NCI-H2196 treated with DMSO at 0.1 percent for 48 hours (cell line): ENCODE results near the gene C3orf85.
"Not testable (repeated sequence)": the region's sequence is repeated elsewhere in the genome, so short reads cannot be mapped to it uniquely, and the experiment has no call there.

ENCODE experiments used
- DNase-seq: peaks from one replicate; lab custom pipeline; 2025; ENCODE audit not compliant: unreplicated experiment; lab: John Stamatoyannopoulos, UW

Gene C3orf85, protein sequence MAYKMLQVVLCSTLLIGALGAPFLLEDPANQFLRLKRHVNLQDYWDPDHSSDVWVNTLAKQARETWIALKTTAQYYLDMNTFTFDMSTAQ

DNA sequence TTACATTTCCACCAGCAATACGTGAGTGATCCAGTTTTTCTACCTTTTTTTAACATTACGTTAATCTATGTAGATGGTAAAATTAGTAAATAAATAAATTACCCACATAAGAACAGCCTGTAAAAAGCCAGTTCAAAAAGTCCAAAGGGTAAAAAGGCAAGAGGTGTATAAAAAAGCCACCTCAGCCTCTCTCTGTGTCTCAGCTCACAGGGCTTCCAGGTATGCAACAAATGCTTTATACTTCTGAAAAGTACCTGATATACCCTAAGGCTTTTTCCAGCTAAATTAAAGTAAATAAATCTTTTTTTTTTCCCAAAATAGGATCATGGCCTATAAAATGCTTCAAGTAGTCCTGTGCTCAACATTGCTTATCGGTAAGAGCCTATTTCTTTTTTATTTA, at the start of gene C3orf85:
TSS of gene C3orf85 (plus strand) at position 197 of the 400 bp plus-strand sequence. CDS start at position 326, 129 bp downstream.
- no peak for DNase-seq

DNA sequence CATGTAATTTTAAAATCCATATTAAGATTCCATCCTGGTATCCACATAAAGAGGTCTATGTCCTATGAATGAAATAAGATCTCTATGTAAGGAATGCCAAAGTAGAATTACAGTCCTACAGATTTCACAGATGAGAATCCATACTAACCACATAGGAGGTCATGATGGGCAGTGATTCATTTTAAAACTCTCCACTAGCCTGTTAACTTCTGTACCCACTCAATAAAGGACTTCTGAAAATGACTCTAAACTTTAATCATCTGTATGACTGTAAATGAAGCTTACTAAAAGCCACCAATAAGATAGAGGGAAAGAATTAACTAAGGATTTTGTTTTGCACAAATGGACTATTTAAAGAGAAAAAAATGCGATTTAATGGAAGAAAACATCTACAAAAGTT, 47.3 kb upstream of the C3orf85 start:
- no peak for DNase-seq

DNA sequence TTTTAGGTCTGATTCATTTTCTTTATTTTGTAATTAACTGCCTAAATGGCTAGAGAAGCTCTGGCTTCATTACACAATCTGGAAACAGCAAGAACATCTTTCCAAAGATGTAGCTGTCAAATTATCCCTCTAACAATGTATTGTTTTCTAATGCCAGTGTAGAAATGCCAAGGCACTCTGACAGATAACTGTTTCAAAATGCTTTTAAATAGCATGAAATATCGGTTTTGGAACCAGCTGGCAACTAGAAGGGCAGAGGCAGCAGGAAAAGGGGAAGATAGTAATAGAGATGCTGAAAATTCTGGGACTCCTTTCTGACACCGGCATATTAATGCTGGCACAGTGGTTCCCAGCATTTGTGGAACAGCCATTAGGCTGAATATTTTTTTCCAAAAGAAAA, 44.7 kb upstream of the C3orf85 start:
- DNase-seq: no peak

GRCh38 chr3:109093561-109093960, 43.0 kb upstream of the C3orf85 start:
- DNase-seq: no peak

- no peak for DNase-seq
These were observed 41.4 kb upstream of the C3orf85 start for GRCh38 chr3:109095166-109095565.

DNA sequence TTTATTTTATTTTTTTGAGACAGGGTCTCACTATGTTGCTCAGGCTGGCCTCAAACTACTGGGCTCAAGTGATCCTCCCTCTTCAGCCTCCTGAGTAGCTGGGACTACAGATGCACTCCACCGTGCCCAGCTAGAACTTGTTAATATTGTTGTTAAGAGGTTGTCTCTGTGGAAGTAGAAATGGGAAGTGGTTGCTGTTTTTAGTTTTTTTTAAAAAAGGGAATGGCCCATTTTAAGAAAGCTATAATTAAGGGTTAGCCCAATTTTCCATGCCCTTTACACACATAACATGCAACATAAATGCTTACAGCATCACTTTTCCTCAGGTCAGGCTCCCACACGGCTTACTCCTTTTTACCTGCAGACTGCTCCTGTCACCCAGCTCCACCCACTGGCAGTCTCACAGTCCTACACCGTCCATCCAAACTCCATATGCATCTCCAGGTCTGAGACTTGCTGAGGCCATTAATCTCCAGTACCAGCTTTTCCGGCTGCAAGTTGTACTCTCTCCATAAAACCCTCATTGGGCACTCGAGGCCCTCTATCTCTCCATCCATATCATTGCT, 38.4 kb upstream of the C3orf85 start:
- no peak for DNase-seq

GRCh38 chr3:109109574-109109973, 26.9 kb upstream of the C3orf85 start:
- no peak for DNase-seq

DNA sequence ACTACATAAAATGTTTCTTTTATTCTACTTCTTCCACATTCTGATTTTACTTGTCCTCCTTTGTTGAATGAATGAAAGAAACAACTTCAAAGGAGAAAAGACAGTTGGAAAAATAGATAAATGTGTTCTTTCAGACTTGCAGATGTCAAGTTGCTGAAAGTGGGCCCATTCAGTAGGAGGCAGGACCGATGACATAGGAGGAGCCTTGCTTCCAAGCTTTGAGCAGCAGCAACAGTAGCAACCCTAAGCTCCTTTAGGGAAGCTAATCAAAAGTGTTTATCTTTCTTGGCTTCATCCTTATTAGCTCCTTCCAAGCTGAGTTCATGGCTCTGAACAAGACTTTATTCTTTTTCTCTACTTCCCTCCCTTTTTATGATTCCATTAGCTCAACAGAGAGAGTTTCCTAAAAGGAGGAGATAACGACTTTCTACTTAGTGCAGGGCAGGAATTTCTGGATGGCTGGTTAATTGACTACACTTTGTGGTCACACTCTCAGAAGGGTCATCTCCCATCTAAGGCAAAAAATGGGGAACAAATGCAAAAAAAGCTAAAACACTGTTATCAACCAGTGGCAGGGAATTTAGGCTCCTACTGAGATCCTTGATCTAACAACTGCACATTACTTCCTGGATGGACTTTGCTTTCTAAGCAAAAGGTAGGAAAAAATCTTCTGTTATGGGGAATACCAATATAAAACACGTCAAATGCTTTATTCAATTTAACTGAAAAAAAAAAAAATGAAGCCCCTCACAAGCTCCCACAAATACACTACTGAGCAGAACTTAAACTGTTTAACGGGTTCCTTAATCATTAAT, 23.4 kb upstream of the C3orf85 start:
- DNase-seq: no peak

DNA sequence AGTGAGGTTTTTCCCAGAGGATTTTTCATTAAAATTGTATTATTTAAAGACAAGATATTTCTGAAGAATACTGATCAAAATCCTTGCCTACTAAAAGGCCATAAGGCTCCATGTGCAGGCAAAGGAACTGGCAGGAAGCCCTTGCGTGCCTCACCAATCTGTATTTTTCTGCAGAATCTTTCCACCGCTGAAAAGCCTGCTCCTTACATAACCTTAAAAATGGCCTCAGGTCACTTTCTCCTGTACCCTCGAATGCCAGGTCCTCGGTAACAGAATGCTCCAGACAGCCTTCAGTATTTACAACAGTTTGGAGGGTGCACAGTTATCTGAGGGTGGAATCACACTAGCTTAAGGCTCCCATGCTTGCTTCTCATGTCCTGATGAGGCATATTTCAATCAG, 21.8 kb upstream of the C3orf85 start:
- DNase-seq: no peak

DNA sequence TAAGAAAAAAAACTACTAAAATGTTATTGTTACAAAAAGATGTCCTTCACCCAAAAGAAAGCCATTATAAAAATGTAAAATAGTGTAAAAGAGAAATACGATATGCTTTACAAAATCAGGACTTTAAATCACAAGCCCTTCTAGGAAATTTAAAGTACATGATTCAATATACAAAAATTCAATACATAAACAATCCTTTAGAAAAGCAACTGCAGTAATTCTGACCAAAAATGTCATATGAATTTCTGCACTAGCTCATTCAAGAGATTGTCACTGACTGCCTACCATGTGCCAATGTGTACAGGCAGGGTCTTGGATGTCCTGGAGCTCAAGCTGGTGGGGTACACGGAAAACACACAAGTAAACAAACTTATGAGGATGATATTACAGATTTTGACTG, 21.1 kb upstream of the C3orf85 start:
- DNase-seq: no peak

GRCh38 chr3:109116031-109116430, 20.5 kb upstream of the C3orf85 start:
- DNase-seq: no peak

GRCh38 chr3:109117939-109118338, 18.6 kb upstream of the C3orf85 start, which contains the start of gene MORC1:
TSS of gene MORC1 (minus strand) at chr3:109118134. CDS start at chr3:109118059, 75 bp downstream.
- DNase-seq: no peak

DNA sequence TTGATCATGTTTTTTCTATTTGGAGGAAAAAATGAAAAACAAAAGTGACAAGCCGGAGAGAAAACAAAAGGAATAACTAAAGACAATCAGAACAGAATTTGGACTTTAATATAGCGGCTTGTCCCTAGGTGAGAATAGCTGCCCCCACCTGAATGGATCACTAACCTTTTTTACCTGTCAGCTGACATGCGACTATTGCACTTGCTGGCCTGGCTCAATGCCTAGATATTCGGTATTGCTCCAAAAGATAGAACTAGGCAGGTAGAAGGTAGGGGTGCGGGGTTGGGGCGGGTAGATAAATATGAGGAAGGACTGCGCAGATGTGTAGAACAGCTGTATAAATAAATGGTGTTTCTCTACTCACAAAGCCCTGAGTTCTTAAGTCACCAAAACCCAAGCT, 17.9 kb upstream of the C3orf85 start:
- DNase-seq: no peak

DNA sequence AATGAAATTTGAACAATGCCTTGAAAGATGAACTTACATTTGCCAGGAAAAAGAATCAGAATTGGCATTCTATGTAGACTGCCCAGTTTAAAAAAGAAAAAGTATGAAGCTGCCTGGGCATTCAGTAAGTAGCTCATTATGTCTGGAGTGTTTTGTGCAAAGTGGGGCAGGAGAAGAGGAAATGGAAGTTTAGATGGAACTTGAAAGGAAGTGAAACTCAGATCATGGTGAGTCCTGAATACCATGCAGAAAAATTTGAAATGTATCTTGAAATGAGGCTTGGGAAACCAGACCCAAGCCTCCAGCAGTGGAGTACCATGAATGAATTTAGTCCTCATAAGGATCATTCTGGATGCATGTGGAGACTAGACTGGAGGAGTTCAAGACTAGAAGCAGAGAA, 13.8 kb upstream of the C3orf85 start:
- DNase-seq: no peak

- no peak for DNase-seq
These were observed 10.6 kb upstream of the C3orf85 start for GRCh38 chr3:109125902-109126301.

GRCh38 chr3:109127553-109127952, 9.0 kb upstream of the C3orf85 start:
- DNase-seq: no peak

DNA sequence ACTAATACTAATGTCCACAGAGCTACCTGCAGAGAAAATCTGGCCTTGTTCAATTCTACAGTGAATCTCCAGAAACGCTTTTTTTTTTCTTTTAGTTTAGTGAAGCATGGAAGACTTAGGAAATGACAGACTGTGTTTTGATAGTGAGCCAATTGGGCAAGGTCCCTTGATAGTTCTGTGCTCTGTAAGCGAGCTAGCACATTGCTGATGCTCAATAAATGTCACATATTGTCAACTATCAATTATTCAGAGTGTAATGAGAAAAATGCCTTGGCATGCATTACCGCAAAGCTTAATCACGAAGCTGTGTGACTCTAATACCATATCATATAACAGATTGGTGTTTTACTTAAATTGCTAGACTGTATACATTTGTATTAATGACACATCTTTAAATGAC, 5.2 kb upstream of the C3orf85 start:
- DNase-seq: no peak

GRCh38 chr3:109132801-109133473, 3.6 kb upstream of the C3orf85 start:
- no peak for DNase-seq

DNA sequence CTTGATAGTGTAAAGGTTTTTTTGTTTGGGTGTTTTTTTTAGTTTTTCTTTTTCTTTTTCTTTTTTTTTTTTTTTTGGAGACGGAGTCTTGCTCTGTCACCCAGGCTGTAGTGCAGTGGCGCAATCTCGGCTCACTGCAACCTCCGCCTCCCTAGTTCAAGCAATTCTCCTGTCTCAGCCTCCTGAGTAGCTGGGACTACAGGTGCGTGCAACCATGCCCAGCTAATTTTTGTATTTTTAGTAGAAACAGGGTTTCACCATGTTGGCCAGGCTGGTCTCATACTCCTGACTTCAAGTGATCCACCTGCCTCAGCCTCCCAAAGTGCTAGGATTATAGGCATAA, 3.1 kb upstream of the C3orf85 start:
- not testable (repeated sequence) for DNase-seq

GRCh38 chr3:109137761-109138160, 1.2 kb downstream of the C3orf85 start:
- no peak for DNase-seq

DNA sequence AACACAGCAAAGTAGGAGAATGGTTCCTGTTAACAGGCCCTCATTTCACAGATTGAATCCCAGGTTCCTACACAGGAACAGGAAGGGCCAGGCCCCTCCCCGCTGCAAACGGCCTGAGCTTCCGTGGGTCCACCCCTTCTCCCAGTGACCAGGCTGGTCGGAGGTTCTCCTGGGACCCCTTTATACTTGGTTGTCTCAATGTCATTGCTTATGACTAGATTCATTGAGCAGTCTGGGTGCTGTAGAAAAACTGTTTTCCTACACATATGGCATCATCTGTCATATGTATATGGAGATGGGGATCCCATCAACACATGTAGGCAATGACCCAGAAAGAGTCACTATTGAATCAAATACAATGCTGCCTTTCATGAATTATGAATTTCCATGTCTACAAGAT, 3.8 kb downstream of the C3orf85 start:
- no peak for DNase-seq

DNA sequence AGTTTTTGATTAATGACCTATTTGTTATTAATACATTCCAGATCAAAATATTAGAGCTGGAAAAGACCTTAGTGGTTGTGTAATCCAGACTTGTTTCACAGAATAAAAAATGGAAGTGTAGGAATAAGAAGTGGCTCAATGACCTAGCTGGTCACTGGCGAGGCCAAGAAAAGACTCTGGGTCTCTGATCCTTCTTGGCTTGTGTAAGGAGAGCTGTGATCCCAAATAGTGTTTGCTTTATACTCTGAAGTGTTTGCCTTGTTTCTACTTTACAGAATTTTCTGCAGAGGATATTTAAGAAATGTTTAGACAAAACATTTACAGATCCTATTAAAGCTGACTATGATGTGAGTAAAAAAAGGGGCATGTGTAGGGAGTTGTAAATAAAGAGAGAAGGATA, 7.1 kb downstream of the C3orf85 start:
- no peak for DNase-seq
